Measurements from ENCODE around the gene PTH1R. TPM values are rescaled to one million over a fixed set of nuclear protein-coding genes. Genes with fewer than 3 reads are reported as not detected.

The PTH1R gene
- total RNA-seq, 2 donors from 2014 or later: 0.69 to 0.86 TPM

DNA sequence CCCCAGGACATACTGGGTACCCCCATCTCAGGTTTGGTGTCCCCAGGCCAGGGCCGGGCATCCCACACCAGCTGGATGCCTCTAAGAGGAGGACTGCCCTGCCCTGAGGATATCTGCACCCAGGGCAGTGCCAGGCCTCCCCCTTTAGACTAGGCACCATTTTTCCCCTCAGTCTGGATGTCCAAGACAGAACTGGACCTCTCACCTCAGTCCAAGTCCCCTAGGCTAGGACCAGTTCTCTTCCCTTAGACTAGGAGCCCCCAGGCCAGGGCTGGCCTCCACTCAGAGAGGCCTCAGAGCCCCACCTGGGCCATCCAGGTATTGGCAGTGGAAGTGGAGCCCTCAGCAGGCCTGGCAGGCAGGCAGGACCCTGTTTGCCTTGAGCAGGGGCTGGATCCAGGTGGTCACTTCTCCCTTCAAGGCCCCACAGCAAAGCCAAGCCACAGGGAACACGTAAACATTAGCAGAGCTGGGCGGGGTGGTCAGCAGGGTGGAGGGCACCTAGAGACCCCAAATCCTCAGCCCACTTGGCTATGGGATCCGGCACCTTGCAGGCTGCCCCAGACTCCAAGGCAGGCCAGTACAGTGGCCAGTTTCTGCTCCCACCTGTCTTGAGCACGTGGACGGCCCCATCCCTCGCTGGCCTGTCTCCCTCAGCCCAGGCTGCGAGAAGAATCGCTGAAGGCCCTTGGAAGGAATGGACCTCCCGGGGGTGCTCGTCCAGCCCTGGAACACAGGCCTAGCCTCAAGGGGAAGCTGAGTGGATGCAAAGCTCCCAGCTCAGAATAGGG, 28.3 kb downstream of the PTH1R start:
- TF ChIP-seq, protein P1, sequence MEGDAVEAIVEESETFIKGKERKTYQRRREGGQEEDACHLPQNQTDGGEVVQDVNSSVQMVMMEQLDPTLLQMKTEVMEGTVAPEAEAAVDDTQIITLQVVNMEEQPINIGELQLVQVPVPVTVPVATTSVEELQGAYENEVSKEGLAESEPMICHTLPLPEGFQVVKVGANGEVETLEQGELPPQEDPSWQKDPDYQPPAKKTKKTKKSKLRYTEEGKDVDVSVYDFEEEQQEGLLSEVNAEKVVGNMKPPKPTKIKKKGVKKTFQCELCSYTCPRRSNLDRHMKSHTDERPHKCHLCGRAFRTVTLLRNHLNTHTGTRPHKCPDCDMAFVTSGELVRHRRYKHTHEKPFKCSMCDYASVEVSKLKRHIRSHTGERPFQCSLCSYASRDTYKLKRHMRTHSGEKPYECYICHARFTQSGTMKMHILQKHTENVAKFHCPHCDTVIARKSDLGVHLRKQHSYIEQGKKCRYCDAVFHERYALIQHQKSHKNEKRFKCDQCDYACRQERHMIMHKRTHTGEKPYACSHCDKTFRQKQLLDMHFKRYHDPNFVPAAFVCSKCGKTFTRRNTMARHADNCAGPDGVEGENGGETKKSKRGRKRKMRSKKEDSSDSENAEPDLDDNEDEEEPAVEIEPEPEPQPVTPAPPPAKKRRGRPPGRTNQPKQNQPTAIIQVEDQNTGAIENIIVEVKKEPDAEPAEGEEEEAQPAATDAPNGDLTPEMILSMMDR (IDR thresholded peaks at IDR 0.05): no peak
- H3K9me3 ChIP-seq: no peaks in the 10 kb centered on the region
- no peaks in the 10 kb centered on the region for H3K36me3 ChIP-seq
- H3K4me1 ChIP-seq: peaks cover 8% of the 10 kb centered on the region
- no peak for DNase-seq
- no peak overlapping the region for H3K27ac ChIP-seq
- no peaks in the 10 kb centered on the region for H3K27me3 ChIP-seq
- H3K9ac ChIP-seq (ENCODE audit: low read depth in 2 of 2, low read length in 2 of 2): no peak overlapping the region
- H3K4me3 ChIP-seq: no peak overlapping the region
- intact Hi-C loops (cut with DNase I): loop anchor here (5.0 kb wide), 1 partner anchor 39 kb away; no protein-coding TSS in a partner anchor

DNA sequence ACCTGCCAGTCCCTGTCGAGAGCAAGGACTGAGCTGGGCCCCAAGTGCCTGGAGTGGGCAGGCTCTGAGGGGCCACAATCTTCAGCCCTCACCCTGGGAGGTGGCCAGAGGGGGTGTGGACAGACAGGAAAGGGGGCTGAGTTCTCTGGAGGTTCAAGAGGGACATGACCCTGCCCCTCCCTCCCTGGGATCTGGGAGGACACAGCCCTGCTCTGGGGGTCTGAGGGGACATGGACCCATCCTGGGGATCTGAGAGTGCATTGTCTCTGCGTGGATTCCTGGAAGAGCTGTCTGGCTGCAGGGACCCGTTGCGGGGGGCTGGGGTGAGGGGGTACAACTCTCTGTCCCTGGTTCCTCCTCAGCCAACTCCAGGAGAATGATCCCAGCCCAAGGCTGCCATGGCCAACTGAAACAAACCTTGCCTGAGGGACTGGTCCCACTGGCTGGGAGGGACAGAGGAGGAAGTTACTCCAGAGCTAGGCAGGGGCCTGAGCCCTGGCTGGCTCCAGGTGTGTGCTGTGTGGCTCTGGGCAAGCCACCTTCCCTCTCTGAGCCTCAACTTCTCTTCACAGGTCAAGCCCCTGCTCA, 29.0 kb downstream of the PTH1R start:
- no peak for DNase-seq
- Histone ChIP-seq H3K36me3 (no peaks in the 10 kb centered on the region), H3K27ac (no peak overlapping the region), H3K9ac (ENCODE audit: low read depth in 2 of 2, low read length in 2 of 2) (no peak overlapping the region), H3K4me3 (no peak overlapping the region), H3K9me3 (no peaks in the 10 kb centered on the region), H3K4me1 (peaks cover 8% of the 10 kb centered on the region), H3K27me3 (no peaks in the 10 kb centered on the region)
- TF ChIP-seq, protein P1 (IDR thresholded peaks at IDR 0.05): no peak
- intact Hi-C loops (cut with DNase I): loop anchor here (5.0 kb wide), 1 partner anchor 39 kb away; no protein-coding TSS in a partner anchor

DNA sequence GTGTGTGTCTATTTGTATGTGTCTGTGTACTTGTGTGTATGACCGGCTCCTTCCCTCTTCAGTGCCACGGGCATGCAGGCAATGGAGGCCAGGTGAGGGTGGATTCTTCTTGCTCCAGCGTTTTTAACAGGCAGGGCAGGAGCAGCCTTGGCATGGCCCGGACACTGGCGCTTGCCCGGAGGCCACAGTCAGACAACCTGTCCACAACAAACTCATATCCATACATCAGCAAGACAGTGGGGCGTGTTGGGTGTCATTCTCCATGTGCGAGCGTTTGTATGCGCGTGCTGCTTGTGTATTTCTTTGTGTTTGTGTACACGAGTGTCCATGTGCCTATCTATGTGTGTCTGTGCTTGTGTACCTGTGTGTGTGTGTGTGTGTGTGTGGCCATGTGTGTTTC, 29.8 kb downstream of the PTH1R start:
- DNase-seq: no peak
- H3K36me3 ChIP-seq: no peaks in the 10 kb centered on the region
- TF ChIP-seq, protein P1 (IDR thresholded peaks at IDR 0.05): no peak
- H3K4me3 ChIP-seq: no peak overlapping the region
- no peak overlapping the region for H3K9ac ChIP-seq (ENCODE audit: low read depth in 2 of 2, low read length in 2 of 2)
- peaks cover 8% of the 10 kb centered on the region for H3K4me1 ChIP-seq
- no peak overlapping the region for H3K27ac ChIP-seq
- no peaks in the 10 kb centered on the region for H3K9me3 ChIP-seq
- H3K27me3 ChIP-seq: no peaks in the 10 kb centered on the region
- intact Hi-C loops (cut with DNase I): loop anchor here (5.0 kb wide), 1 partner anchor 40 kb away; no protein-coding TSS in a partner anchor

DNA sequence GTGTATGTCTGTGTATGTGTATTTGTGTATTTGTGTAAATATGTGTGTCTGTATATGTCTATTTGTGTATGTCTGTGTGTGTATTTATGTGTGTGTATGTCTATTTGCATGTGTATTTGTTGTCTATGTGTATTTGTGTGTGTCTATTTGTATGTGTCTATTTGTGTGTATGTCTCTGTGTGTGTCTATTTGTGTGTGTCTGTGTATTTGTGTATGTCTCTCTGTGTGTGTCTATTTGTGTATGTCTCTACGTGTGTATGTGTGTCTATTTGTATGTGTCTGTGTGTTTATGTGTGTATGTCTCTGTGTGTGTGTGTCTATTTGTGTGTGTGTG, 30.4 kb downstream of the PTH1R start:
- no peak for DNase-seq
- Histone ChIP-seq H3K27me3 (no peaks in the 10 kb centered on the region), H3K9me3 (no peaks in the 10 kb centered on the region), H3K4me3 (no peak overlapping the region), H3K9ac (ENCODE audit: low read depth in 2 of 2, low read length in 2 of 2) (no peak overlapping the region), H3K27ac (no peak overlapping the region), H3K36me3 (no peaks in the 10 kb centered on the region), H3K4me1 (peaks cover 8% of the 10 kb centered on the region)
- TF ChIP-seq, protein P1 (IDR thresholded peaks at IDR 0.05): no peak
- intact Hi-C loops (cut with DNase I): loop anchor here (5.0 kb wide), 1 partner anchor 41 kb away; no protein-coding TSS in a partner anchor

DNA sequence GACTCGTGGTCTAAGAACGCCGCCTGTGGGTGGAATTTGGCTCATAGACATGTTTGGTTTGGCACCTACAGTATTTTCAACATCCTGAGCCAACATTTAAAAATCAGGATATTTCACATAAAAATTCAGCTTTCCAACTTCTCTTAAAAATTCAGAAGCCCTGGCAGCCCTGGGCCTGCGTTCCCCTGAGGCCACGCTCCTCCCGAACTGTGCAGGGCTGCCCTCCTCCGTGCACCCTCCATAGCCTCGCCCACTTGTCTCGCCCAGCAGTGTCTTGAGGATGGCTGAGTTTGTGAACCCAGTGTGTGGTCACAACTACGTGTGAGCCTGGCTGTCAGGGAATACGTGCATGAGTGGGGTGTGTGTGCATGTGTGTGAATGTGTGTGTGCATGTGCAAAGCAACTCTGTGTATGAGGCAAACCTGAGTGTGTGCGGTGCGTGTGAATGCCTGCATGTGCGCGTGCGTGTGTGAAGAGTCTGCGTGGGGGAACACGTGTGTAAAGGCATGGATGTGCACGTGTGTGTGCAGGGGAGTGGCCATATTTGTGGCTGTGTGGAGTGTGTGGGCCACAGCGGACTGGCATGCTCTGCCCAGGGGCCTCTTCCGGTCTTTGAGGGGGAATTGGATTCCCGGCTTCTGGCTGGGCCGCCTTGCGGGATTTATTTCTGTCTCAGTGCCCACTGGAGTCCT, 30.9 kb downstream of the PTH1R start:
- Histone ChIP-seq H3K4me1 (peaks cover 8% of the 10 kb centered on the region), H3K27me3 (no peaks in the 10 kb centered on the region), H3K4me3 (no peak overlapping the region), H3K9me3 (no peaks in the 10 kb centered on the region), H3K36me3 (no peaks in the 10 kb centered on the region), H3K27ac (no peak overlapping the region), H3K9ac (ENCODE audit: low read depth in 2 of 2, low read length in 2 of 2) (no peak overlapping the region)
- TF ChIP-seq, protein P1 (IDR thresholded peaks at IDR 0.05): no peak
- intact Hi-C loops (cut with DNase I): loop anchor here (5.0 kb wide), 1 partner anchor 41 kb away; no protein-coding TSS in a partner anchor
- no peak for DNase-seq

Measured in colonic mucosa (tissue), 4 donors.